Measurements from ENCODE around the gene SCAPER.

DNA sequence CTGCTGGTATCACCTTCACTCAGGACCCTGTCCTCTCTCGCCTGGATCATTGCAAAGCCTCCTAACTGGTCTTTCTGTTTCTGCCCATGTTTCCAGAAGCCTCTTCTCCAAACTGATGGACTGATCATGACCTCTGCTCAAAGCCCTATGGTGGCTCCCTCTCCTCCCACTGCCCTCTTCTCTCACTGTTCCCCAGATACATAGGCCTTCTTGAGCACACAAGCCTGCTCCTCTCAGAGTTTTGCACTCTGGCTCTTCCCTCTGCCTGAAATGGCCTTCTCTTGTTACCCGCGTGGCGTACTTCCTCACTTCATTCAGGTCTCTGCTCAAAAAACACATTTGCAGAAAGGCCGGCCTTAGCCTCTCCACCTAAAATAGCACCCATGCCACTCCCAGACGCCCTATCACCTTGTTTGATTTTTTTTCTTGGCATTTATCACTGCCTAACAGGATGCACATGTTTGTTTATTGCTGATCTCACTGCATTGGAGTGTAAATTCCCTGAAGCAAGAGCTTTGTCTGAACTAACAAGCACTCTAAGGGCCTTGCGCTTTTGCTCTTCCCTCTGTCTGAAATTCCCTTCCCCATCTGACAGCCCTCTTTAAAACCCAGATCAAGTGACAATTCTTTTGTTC is 592.5 kb downstream of the SCAPER start:
- TF ChIP-seq, protein P1, sequence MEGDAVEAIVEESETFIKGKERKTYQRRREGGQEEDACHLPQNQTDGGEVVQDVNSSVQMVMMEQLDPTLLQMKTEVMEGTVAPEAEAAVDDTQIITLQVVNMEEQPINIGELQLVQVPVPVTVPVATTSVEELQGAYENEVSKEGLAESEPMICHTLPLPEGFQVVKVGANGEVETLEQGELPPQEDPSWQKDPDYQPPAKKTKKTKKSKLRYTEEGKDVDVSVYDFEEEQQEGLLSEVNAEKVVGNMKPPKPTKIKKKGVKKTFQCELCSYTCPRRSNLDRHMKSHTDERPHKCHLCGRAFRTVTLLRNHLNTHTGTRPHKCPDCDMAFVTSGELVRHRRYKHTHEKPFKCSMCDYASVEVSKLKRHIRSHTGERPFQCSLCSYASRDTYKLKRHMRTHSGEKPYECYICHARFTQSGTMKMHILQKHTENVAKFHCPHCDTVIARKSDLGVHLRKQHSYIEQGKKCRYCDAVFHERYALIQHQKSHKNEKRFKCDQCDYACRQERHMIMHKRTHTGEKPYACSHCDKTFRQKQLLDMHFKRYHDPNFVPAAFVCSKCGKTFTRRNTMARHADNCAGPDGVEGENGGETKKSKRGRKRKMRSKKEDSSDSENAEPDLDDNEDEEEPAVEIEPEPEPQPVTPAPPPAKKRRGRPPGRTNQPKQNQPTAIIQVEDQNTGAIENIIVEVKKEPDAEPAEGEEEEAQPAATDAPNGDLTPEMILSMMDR (IDR thresholded peaks at IDR 0.05 in 8 of 11, conservative IDR thresholded peaks at IDR 0.05 in 3 of 11): no peak
- no peak for TF ChIP-seq POLR2A (IDR thresholded peaks at IDR 0.05)
